ENCODE measurements around the gene LCN12.

The LCN12 gene

GRCh38 chr9:136977223-136977622, 25.1 kb downstream of the LCN12 start, which contains the start of gene PTGDS:
TSS of gene PTGDS (plus strand) at chr9:136977504. CDS start at chr9:136977579, 75 bp downstream.
- no peak for DNase-seq (ENCODE audit: low read depth in 1 of 2, low spot score in 1 of 2)
- no peak for TF ChIP-seq CTCF (IDR thresholded peaks at IDR 0.05; ENCODE audit: insufficient read depth, low read length)
- no peak for TF ChIP-seq REST (IDR thresholded peaks at IDR 0.05; ENCODE audit: insufficient replicate concordance, low read depth)
- TF ChIP-seq SPI1 (IDR thresholded peaks at IDR 0.05; ENCODE audit: borderline replicate concordance, low read depth) = no peak
- no peak for TF ChIP-seq GABPA (IDR thresholded peaks at IDR 0.05; ENCODE audit: low read depth)
- TF ChIP-seq POLR2AphosphoS5 (IDR thresholded peaks at IDR 0.05; ENCODE audit: low read depth) = no peak
- no peaks in the 10 kb centered on the region for H3K27me3 ChIP-seq (ENCODE audit: insufficient read depth, poor library complexity, severe bottlenecking)
- no peak within 1 kb of the TSS for H3K4me3 ChIP-seq (replicated peaks; ENCODE audit: insufficient read depth, low read length)
- no peak within 1 kb of the TSS for H3K27ac ChIP-seq (replicated peaks)

GRCh38 chr9:136977649-136978072, 25.6 kb downstream of the LCN12 start:
- H3K4me3 ChIP-seq (replicated peaks; ENCODE audit: insufficient read depth, low read length) = no peak overlapping the region
- no peak for DNase-seq (ENCODE audit: low read depth in 1 of 2, low spot score in 1 of 2)
- TF ChIP-seq POLR2AphosphoS5 (IDR thresholded peaks at IDR 0.05; ENCODE audit: low read depth) (no peak), GABPA (IDR thresholded peaks at IDR 0.05; ENCODE audit: low read depth) (no peak), REST (IDR thresholded peaks at IDR 0.05; ENCODE audit: insufficient replicate concordance, low read depth) (no peak), SPI1 (IDR thresholded peaks at IDR 0.05; ENCODE audit: borderline replicate concordance, low read depth) (no peak), CTCF (IDR thresholded peaks at IDR 0.05; ENCODE audit: insufficient read depth, low read length) (no peak)
- H3K27ac ChIP-seq (replicated peaks) = no peak overlapping the region
- no peaks in the 10 kb centered on the region for H3K27me3 ChIP-seq (ENCODE audit: insufficient read depth, poor library complexity, severe bottlenecking)

GRCh38 chr9:136978073-136978864, 26.2 kb downstream of the LCN12 start:
- Histone ChIP-seq H3K27me3 (ENCODE audit: insufficient read depth, poor library complexity, severe bottlenecking) (no peaks in the 10 kb centered on the region), H3K4me3 (replicated peaks; ENCODE audit: insufficient read depth, low read length) (no peak overlapping the region), H3K27ac (replicated peaks) (no peak overlapping the region)
- DNase-seq (ENCODE audit: low read depth in 1 of 2, low spot score in 1 of 2) = no peak
- TF ChIP-seq REST (IDR thresholded peaks at IDR 0.05; ENCODE audit: insufficient replicate concordance, low read depth) (no peak), SPI1 (IDR thresholded peaks at IDR 0.05; ENCODE audit: borderline replicate concordance, low read depth) (no peak), POLR2AphosphoS5 (IDR thresholded peaks at IDR 0.05; ENCODE audit: low read depth) (no peak), GABPA (IDR thresholded peaks at IDR 0.05; ENCODE audit: low read depth) (no peak), CTCF (IDR thresholded peaks at IDR 0.05; ENCODE audit: insufficient read depth, low read length) (no peak)

All from HL-60 (cell line).